GM12865 (cell line): ENCODE results near the gene TMEM131.
"Not testable (repeated sequence)": the region's sequence is repeated elsewhere in the genome, so short reads cannot be mapped to it uniquely, and the experiment has no call there.

Experiments
- DNase-seq: peaks from one replicate; pipeline ENCODE4 v3.0.0; 2010; ENCODE audit warnings: low read depth
- H3K4me3 ChIP-seq: 2 replicates; pipeline ENCODE4 v1.5.1; 2011; ENCODE audit warnings: mild to moderate bottlenecking, low read depth, low read length, control low read depth
- TF ChIP-seq, protein P1 (sequence below): IDR thresholded peaks from 2 replicates; pipeline ENCODE4 v1.5.1; 2011; ENCODE audit warnings: low read length, control low read depth, low read depth, inconsistent platforms; ENCODE audit not compliant: insufficient read depth; ENCODE audit errors: missing control alignments

Gene TMEM131

DNA sequence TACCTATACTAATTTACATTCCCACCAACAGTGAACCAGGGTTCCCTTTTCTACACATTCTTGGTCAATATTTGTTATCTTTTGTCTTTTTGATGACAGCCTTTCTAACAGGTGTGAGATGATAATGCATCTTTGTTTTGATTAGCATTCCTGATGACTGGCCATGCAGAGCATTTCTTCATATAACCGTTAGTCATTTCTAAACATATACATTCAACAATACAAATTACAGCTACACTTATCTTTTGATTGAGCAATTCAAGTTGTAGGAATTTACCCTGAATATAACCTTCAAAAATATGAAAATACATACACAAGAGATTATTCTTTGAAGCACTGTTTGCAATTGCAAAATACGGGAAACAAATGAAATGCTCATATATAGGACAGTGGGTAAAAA is 94.9 kb downstream of the TMEM131 start:
- no peak for DNase-seq
- H3K4me3 ChIP-seq, result no peak overlapping the region
- TF ChIP-seq, protein P1, sequence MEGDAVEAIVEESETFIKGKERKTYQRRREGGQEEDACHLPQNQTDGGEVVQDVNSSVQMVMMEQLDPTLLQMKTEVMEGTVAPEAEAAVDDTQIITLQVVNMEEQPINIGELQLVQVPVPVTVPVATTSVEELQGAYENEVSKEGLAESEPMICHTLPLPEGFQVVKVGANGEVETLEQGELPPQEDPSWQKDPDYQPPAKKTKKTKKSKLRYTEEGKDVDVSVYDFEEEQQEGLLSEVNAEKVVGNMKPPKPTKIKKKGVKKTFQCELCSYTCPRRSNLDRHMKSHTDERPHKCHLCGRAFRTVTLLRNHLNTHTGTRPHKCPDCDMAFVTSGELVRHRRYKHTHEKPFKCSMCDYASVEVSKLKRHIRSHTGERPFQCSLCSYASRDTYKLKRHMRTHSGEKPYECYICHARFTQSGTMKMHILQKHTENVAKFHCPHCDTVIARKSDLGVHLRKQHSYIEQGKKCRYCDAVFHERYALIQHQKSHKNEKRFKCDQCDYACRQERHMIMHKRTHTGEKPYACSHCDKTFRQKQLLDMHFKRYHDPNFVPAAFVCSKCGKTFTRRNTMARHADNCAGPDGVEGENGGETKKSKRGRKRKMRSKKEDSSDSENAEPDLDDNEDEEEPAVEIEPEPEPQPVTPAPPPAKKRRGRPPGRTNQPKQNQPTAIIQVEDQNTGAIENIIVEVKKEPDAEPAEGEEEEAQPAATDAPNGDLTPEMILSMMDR, result no peak

DNA sequence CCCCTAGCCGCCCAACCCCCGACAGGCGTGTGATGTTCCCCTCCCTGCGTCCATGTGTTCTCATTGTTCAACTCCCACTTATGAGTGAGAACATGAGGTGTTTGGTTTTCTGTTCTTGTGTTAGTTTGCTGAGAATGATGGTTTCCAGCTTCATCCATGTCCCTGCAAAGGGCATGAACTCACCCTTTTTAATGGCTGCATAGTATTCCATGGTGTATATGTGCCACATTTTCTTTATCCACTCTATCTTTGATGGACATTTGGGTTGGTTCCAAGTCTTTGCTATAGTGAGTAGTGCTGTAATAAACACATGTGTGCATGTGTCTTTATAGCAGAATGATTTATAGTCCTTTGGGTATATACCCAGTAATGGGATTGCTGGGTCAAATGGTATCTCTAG is 102.7 kb downstream of the TMEM131 start:
- DNase-seq, H3K4me3 ChIP-seq: not testable (repeated sequence)

DNA sequence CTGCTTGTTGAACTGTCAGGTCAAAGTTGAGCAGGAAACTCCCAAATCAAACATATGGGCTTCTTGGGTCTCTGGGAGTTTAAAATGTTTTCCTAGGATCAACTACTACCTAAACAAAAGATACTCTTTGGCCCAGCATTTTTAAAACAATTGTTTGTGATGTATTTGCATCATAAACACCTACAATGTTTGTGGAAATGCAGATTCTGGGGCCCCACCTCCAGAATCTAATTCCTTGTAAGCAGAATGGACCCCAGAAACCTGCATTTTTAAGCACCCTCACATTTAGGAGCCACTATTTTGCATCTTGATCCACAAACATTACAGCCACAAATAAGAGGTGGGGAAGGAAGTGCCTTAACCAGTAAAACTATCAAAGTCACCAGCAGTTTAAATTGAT is 104.1 kb downstream of the TMEM131 start:
- TF ChIP-seq, protein P1, result no peak
- no peak for DNase-seq
- no peak overlapping the region for H3K4me3 ChIP-seq

DNA sequence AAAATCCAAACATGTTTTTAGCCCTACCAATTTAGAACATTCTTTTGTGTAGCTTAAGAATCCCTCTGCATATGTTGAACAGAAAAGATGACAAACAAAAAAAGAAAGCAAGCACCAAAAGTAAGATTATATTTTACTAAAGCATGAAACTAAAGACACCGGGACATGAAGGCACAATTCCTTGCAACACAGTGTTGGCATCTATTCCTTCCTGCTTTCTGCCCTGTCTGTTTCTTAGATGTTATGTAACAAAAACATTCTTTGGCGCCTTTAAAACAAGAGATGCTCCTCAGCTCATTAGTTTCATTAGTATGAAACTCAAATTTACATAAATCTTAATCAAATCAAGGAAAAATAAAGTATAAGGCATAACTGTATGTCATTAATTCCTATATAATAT is 106.6 kb downstream of the TMEM131 start:
- no peak for DNase-seq
- TF ChIP-seq, protein P1, result no peak
- H3K4me3 ChIP-seq, result no peak overlapping the region

DNA sequence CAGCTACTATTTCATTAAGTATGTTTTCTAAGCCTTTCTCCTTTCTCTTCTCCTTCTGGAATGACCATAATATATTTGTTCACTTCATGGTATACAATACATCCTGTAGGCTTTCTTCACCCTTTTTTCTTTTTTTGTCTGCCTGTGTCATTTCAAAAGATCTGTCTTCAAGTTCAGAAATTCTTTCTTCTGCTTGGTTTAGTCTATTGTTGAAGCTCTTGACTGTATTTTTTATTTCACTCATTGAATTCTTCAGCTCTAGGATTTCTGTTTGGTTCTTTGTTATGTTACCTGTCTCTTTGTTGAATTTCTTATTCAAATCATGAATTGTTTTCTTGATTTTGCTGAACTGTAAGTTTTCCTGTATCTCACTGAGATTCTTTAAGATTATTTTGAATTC is 109.9 kb downstream of the TMEM131 start:
- no peak for DNase-seq
- H3K4me3 ChIP-seq, result no peak overlapping the region
- TF ChIP-seq, protein P1, result no peak

DNA sequence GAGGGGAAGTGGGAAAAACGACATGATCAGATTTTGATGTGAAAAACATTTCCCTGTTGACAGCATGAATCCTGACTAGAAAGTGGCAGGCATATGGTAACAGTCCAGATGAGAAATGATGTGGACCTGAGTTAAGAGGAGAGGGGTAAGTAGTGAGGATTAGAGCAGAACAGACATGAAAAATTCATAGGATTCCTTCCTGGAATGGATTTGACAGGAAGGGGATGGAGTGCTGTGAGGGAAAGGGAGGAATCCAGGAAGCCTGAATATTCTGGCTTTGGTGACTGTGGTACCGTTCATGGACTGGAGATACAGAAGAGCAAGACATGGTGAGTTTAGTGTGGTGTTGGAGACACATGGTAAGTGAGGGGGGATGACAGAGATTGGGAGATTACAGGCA is 115.4 kb downstream of the TMEM131 start:
- no peak for DNase-seq
- TF ChIP-seq, protein P1, result no peak
- H3K4me3 ChIP-seq, result no peak overlapping the region

DNA sequence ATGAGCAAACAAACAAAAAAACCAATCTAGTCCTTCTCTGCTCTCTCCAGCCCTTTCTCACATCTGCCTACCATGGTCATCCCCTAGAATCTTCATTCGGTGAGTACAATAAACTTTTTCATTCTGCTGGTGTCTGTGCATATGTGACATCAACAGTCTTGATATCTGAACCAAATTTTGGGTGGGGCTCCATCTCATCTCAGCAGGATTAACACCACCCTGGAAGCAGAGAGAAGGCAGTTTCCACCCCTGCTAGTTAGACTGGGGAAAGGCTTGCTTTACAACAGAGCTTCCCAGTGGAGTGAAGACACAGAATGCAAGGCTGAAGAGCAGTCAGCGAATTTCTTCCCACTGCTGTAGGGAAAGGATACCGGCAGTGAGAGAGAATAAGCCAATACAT is 116.9 kb downstream of the TMEM131 start:
- DNase-seq, result no peak
- TF ChIP-seq, protein P1, result no peak
- no peak overlapping the region for H3K4me3 ChIP-seq

DNA sequence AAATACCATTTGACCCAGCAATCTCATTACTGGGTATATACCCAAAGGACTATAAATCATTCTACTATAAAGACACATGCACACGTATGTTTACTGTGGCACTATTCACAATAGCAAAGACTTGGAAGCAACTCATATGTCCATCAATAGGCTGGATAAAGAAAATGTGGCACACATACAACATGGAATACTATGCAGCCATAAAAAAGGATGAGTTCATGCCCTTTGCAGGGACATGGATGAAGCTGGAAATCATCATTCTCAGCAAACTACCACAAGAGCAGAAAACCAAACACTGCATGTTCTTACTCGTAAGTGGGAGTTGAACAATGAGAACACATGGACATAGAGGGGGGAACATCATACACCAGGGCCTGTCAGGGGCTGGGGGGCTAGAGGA is 117.4 kb downstream of the TMEM131 start:
- H3K4me3 ChIP-seq, DNase-seq: not testable (repeated sequence)
